Ureter (tissue), 1 donor: ENCODE data around the gene STAT1. TPM values are rescaled to one million over a fixed set of nuclear protein-coding genes. Genes with fewer than 3 reads are reported as not detected.

Experiments
- DNase-seq: peaks from one replicate; pipeline ENCODE4 v3.0.0-alpha.2; 2020; ENCODE audit warnings: low spot score
- total RNA-seq: library from RNA; stranded (reverse); gene quantifications from one replicate; pipeline ENCODE4 v1.2.4, GENCODE V29; 2023
- donor health status: DM: yes; HTN: yes; CAD: no.

The STAT1 gene
- total RNA-seq, 1 donor from 2014 or later: 84.1 TPM

DNA sequence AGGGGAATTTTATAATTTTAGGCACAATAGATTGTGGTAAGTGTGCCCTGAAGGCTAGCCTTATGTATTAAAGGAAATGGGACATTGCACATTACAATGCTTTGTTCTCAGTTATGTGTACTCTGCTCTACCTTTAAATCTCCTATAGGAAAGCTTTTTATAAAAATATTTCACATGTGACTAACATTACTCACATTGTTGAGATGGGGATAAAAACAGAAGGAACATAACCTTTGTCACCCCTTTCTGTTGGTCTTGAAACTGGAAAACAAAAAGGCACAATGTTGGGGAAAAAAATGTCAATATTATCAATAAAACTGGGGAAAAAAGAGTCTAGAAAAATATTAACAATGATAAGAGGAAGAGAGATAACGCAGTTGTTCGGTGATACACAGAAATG, 17.3 kb upstream of the STAT1 start:
- no peak for DNase-seq

- DNase-seq: no peak
These were observed 16.7 kb upstream of the STAT1 start for GRCh38 chr2:191030521-191031154.

DNA sequence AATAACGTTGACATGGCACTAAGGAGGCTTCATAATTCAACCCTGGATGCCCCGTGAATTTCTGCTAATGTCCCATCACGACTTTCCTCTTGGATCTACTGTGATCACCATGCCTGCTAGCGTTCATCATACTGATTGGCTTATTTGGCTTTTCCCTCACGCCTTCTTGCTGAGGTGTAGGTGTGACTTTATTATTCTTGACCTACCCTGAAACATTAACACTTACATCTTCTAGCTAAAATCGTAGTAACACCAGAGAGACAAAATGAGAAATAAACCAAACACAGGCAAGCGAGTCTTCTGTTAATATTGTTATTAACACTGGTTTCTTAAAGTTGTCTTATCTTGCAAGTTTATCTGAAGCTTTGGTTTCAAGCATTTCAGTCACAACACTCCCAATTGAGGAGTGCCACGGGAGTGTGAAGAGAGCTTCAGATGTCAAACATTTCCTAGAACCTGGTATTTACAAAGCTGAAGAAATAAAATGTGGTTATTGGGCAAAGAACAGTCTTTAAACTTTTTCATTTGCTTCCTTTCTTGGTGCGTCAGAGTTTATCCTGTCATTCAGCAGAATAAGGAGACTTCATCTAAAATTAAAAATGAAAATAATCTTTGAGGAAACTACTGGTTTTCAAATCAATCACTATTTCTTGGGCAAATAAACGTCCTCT, 15.4 kb upstream of the STAT1 start:
- no peak for DNase-seq

DNA sequence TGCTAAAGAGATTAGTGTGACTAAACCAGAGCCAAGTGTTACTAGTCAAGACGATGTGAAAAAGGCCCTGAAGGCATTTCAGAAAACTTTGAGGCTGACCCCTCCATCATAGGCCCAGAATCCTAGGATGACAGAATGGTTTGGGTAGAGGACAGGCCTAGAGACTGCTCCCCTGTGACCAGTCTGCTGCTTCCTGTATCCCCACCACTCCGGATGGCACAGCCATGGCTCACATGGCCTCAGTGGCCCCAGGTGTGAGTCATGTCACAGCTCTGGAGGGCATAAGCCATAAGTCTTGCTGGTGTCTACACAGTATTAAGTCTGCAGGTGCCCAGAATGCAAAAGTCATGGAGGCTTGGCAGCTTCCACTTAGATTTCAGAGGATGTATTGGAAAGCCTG, 12.4 kb upstream of the STAT1 start:
- no peak for DNase-seq

GRCh38 chr2:191025135-191025534, 11.2 kb upstream of the STAT1 start:
- DNase-seq: no peak

DNA sequence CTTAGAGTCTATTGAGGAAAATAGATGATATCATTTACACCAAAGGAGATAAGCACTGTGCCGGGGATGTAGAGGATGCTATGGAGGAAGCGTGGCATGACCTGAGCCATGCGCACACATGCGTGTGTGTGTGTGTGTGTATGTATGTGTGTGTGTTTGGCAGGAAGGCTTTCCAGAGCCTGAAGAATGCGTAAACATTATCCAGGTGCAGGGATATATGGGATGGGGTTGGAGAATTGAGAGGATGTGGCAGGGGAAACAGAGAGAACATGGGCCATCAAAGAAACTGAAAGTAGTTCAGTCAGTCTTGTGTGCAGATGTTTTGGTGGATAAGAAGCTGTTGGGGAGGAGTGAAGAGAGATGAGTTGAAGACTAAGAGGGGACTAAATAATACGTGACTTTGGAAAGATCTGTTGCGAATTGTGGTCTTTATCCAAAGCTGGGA, 9.3 kb upstream of the STAT1 start:
- no peak for DNase-seq

GRCh38 chr2:191020742-191021381, 6.9 kb upstream of the STAT1 start:
- no peak for DNase-seq

DNA sequence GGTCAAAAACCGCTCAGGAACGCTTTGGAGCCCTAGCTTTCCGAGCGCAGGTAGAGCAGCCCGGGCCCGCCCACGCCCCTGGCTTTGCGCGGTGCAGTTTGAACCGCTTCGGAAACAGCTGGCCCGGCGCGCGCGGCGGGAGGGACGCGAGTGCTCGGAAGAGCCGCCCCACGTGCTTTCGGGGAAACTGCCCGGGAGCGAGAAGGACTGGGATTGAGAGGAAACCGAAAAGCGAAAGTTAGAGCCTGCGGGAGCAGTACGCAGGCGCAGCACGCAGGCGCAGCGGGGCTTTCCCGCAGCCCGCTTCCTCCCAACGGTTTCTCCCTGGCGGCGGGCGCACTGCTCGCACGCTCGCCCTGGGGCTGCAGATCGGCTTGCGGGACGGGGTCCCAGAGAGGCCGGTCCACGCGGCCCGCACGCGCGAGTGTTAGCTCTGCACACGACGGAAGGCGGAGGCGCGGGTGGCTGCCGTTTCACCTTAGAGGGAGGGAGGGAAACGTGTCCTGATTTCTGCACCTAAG, 6.3 kb upstream of the STAT1 start:
- DNase-seq: peak; percentile 95

DNA sequence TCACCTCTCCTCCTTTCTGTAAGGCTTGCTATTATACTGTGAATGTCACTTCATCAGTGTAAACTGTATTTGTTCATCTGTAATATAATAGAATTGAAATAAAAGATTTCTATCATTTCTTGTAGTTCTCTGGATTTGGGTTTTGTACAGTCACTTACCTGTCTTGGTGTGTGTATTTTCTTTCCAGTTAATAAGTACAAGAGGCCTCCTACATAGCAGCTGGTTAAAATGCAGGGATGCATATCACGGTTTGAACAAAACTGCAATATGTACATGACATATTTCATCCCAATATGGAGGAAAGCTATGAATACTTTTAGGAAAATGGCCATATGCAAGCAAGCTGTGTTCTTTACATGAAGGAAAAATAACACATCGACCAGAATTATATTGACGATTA, 5.4 kb upstream of the STAT1 start:
- DNase-seq: no peak

- no peak for DNase-seq
These were observed 4.7 kb upstream of the STAT1 start for GRCh38 chr2:191018643-191019119.

- no peak for DNase-seq
These were observed 4.1 kb upstream of the STAT1 start for GRCh38 chr2:191018048-191018447.

DNA sequence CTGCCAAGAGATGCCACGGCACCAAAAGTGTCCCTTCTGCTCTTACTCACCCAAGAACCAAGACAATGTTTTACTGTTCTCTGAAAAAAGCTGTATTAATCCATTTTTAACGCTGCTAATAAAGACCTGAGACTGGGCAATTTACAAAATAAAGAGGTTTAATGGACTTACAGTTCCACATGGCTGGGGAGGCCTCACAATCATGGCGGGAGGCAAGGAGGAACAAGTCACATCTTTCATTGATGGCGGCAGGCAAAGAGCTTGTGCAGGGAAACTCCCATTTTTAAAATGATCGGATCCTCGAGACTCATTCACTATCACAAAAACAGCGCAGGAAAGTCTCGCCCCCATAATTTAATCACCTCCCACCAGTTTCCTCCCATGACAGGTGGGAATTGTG, 1.9 kb upstream of the STAT1 start:
- no peak for DNase-seq

GRCh38 chr2:191015239-191015638, 1.3 kb upstream of the STAT1 start:
- no peak for DNase-seq

GRCh38 chr2:191014653-191015020, 666 bp upstream of the STAT1 start:
- no peak for DNase-seq

GRCh38 chr2:191013682-191013931, 364 bp downstream of the STAT1 start:
- DNase-seq: no peak

GRCh38 chr2:191012845-191013681, 908 bp downstream of the STAT1 start:
- no peak for DNase-seq

- no peak for DNase-seq
These were observed 1.6 kb downstream of the STAT1 start for GRCh38 chr2:191012346-191012745.

DNA sequence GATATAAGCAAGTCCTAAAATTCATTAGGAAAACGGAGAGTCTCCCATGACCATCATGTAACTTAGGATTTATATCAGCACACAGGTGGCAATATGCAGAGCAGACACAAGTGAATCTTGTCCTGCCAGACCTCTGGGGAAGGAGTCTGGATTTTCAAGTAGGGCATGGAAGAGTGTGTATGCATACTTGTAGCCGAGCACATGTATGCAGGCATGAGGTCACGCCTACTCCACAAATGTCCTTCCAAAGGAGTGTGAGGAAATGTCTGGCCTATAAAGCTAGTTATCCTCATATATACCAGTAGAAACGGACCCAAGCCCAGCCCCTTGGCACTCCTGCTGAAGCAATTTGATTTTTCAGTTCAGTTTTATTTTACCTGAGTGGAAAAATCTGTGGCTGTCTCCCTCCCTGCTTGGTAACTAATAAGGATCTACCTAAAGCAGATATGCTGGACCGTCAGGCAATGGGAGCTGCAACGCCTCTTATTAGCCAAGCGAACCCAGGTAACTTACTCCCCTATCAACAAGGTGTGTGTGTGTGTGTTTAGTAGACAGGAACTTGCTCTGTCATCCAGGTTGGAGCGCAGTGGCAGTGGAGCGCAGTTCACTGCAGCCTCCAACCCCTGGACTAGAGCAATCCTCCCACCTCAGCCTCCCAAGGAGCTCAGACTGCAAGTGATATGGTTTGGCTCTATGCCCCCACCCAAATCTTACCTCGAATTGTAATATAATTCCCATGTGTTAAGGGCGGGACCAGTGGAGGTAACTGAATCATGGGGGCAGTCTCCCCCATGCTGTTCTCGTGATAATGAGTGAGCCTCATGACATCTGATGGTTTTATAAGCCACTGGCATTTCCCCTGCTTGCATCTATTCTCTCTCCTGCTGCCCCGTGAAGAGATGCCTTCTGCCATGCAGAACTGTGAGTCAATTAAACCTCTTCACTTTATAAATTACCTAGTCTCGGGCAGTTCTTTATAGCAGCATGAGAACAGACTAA, 2.8 kb downstream of the STAT1 start:
- DNase-seq: no peak

- DNase-seq: no peak
These were observed 4.2 kb downstream of the STAT1 start for GRCh38 chr2:191009541-191010374.

DNA sequence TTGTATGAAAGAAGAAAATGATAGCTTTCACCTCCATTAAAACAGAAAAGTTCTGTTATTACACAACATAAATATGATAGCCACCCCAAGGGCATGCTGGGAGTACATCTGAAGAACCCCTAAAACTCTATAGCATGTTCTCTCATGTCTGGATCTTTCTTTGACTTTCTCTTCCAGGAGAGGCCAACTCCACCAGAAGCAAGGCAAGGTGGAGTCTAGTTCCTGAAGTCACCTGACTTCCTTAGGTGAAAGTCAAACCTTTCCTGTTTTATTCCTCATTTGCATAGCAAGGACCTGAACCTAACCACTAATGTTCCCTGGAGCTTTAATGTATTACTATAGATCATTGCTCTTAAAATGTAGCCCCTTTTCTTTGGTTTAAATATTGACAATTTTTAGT, 5.7 kb downstream of the STAT1 start:
- DNase-seq: no peak
